HG02885 (cell line): ENCODE data around the gene NPHP4.

Experiments
- ATAC-seq: cut with Tn5 transposase; IDR thresholded peaks from one replicate; pipeline ENCODE4 v1.9.1; 2021; ENCODE audit warnings: mild to moderate bottlenecking; ENCODE audit not compliant: unreplicated experiment, poor library complexity

NPHP4 gene

DNA sequence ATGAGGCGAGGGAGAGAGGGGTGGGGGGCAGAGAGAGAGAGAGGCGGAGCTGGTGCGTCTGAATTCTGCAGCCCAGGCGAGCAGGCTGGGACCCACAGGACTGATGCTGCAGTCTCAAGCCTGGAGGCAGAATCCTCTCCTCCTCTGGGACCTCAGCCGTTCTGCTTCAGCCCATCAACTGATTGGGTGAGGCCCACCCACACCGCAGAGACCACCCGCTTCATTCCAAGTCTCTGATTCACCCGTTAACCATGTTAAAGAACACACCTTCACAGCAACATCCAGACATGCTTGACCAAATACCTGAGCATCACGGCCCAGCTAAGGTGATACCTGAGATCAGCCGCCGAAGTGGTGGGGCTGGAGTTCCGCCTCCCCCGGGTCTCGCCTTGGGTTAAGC, 147.8 kb downstream of the NPHP4 start:
- ATAC-seq: no peak

DNA sequence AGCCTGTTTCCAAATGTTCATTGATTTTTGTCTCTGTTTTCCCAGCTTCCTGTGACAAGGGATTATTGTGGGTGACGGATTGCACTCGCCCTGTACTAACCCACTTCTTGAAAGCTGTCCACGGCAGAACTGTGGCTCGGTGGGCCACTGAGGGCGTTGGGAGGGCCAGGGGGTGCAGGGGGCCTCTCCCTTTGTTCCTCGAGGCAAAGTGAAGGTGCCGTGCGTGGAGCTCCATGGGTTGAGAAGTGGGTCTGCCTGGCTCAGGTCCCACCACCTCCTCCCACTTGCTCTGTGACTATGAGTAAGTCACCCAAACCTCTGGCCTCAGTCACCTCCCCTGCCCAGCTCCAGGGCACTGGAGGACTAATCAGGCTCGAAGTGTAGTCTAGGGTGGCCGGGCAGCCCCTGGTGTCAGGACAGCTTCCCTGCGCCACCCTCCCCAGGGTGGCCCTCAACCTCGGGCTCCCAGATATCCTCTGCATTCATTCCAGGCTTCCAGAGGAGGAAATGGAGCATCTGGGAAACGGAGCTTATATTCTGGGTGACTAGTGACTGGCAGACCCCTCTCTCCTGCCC, 148.6 kb downstream of the NPHP4 start:
- no peak for ATAC-seq

- no peak for ATAC-seq
Observed at GRCh38 chr1:5842679-5843078, 149.5 kb downstream of the NPHP4 start.

- ATAC-seq: no peak
Observed at GRCh38 chr1:5840551-5841001, 151.6 kb downstream of the NPHP4 start.

GRCh38 chr1:5839881-5840550, 152.2 kb downstream of the NPHP4 start:
- no peak for ATAC-seq

GRCh38 chr1:5839161-5839880, 152.9 kb downstream of the NPHP4 start:
- no peak for ATAC-seq

DNA sequence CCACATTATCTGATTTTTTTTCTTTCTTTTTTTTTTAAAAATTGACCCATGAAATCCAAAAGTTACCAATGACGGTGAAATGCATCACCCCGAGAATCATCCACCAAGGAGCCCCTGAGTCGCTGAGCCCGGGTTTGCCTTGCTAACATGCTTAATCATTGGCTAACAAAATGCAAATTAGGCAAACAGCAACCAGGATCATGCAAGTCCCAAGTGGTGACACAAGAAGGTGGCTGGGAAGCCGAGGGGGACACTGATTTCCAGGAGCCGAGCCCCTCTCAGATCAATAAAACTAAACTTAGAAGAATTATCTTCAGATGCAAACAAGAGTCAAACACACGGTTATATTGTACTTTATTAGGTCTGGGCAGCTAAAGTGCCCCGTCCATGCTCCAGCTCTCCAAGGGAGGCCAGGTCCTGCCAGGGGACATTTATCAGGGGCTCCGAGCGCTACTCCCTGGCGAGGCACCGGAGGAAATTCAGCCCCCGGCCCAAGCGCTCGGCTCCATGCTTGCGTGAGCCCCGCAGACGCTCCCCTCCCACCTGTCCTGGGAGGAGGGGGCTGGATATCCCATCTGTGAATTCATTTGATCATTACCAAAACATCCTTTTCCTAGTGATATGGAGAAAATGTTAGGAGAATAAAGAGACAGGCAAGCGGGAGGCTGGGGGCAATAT, 154.1 kb downstream of the NPHP4 start:
- ATAC-seq: no peak

GRCh38 chr1:5836776-5837440, 155.3 kb downstream of the NPHP4 start:
- no peak for ATAC-seq

GRCh38 chr1:5835179-5835562, 157.1 kb downstream of the NPHP4 start:
- no peak for ATAC-seq

- no peak for ATAC-seq
Observed at GRCh38 chr1:5834477-5835178, 157.6 kb downstream of the NPHP4 start.

GRCh38 chr1:5833911-5834310, 158.3 kb downstream of the NPHP4 start:
- ATAC-seq: no peak

DNA sequence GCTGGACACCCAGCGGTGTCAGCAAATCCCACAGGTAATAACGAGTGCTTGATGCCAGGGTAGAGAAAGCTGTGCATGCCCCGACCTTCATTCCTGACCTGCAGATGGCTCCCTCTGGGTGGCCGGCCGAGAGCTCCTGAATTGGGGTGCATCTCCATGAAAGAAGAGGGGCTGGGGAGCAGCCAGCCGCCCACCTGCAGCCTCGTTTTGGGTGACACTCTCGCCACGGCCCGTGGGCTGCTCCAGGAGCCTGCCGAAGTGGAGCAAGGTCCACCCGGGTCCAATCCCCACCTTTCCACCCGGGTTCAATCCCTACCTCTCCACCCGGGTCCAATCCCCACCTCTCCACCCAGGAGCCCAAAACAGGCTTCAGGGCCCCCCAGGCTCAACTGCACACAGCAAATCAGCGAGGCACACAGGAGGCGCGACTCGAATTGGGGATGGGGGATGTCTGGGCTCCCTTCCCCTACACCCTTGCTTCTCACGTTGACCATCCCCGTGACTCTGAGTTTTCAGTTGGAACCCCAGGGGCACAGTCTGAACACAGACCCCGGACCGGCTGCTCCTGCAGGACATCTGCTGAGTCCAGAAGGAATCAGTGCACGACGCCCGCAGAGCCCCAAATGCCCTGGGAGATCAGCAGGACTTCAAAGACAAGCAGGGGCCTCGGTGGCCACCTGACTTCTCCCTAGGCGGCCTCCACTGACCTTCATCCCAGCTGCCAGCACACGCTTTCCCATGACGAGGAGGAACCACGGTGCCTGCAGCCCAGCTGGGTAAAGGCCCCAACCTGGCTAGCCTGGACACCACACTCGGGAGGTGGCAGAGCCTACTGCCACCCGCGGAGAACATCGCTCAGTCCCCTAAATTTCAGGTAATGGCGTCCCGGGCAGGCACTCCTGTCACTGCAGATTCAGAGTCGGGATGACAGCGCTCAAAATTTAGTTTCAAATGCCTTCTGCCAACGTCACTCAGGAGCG, 159.0 kb downstream of the NPHP4 start:
- no peak for ATAC-seq

- ATAC-seq: no peak
Observed at GRCh38 chr1:5831600-5832335, 160.5 kb downstream of the NPHP4 start.

DNA sequence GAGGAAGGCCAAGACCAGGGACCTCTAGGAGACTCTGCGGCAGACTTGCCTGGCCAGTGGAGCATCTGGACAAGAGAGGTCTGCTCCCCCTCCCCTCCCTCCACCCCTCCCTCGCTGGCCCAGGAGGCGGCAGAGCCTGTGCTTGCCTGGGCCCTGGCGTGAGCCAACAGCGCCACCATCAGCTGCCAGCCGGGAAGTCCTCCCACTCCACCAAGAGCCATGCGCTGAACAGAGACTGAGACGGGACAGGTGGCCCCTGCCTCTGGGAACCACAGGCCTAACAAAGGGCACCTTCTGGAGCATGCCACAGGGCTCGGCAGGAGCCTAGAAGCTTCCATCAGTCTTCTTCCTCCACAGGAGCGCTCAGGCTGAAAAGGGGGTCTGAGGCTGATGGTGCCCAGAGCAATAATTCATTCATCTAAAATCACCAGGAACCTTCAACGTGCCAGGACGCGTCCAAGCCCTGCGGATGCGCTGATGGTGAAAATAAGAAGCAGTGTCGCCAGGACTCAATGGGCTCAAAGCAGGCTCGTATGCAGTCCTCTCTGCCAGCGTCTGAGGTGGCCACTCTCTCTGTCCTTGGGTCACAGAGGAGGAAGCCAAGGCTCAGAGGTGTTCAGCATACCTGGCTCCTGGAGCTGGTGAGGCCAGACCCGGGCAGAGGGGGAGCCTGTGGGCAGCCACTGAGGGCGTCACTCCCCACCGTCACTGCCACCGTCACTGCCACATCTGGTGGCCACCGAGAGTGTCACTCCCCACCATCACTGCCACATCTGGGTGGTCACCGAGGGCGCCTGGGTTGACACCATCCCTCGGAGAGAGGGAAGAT, 161.2 kb downstream of the NPHP4 start:
- no peak for ATAC-seq

GRCh38 chr1:5829414-5829813, 162.8 kb downstream of the NPHP4 start:
- no peak for ATAC-seq

GRCh38 chr1:5828308-5828935, 163.8 kb downstream of the NPHP4 start:
- ATAC-seq: no peak

- ATAC-seq: no peak
Observed at GRCh38 chr1:5827516-5827915, 164.7 kb downstream of the NPHP4 start.
